HG02588 (cell line): ENCODE measurements around the gene SND1.
"Not testable (repeated sequence)": the region's sequence is repeated elsewhere in the genome, so short reads cannot be mapped to it uniquely, and the experiment has no call there.

Experiments used
- ATAC-seq: cut with Tn5 transposase; IDR thresholded peaks from one replicate; pipeline ENCODE4 v1.9.1; 2021; ENCODE audit warnings: mild to moderate bottlenecking, moderate library complexity; ENCODE audit not compliant: unreplicated experiment

The SND1 gene

DNA sequence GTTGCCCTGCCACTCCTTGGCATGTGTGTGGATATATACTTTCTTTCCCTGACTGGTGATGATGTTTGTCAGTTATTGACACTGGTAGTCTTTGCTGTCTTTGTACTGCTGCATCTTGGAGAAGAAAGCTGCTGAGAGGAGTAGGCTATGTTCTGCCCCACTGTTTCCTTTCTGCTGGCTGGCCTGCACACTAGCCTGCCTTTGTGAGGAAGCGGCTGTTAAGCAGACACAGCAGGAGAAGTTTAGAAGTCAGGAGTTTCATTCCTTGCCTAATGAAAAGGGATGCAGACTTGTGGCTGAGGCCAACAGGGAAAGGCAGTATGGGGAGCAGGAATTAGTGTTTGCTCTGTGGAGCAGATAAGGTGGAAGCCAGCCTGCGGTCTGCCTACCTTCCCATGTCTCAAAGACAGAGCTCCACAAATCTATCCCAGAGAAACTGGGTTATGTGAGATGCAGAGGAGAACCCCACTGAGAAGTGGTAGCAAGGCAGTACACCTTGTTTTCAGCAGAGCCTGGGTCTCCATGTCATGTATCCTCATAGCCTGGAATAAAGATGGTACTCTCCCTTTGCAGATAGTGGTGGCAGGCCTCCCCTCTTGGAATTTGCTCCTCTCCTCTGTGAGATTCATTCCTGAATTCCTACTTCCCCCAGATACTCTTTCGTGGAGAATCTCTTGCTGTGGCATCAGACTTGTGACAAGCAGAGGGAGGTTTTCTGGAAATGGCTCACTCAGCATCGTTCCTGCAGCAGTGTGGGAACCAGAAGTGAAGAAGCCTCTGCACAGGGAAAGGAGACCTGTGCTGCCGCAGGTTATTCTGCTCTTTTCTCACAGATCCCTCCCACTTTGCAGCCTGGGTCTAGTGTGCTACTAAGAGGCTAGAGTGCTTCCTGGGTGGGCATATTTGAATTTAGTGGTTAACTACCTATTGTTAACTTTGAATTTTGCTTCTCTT is 249.0 kb downstream of the SND1 start:
- ATAC-seq = no peak

DNA sequence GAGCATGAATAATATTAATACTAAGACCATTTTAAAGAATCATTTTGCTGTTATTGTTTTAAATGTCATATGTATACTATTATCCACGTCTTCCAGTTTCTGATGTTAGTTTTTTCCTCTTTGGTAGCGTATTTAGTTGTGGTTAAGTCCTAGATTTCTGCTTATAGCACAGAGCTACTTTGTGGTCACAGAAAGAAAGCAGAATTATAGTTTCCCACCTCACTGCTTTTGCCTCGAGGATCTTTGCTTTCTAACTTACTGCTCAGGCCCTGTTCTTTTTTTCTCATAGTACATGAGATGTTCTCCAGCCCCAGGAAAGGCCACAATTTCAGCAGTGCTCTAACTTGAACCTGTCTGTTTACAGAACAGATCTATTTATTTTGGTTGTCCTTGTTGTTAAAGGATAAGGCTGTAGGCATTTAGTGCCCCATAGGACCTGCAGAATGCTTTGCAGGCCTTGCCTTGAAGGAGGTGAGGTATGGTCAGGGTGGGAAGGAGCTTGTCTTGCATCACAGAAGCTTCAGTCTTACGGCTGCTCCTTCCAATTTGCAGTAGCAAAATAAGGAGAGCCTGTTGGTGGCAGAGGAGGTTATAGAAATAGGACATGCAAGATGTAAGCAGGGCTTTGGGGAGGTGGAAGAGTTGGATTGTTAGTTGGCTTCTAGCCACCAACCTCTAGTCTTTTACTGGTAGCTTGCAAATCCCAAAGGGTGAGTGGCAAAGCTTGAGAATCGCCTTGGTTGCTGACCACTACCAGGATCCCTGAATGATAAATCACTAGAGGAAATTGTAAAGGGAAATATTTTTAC is 250.1 kb downstream of the SND1 start:
- ATAC-seq = no peak

DNA sequence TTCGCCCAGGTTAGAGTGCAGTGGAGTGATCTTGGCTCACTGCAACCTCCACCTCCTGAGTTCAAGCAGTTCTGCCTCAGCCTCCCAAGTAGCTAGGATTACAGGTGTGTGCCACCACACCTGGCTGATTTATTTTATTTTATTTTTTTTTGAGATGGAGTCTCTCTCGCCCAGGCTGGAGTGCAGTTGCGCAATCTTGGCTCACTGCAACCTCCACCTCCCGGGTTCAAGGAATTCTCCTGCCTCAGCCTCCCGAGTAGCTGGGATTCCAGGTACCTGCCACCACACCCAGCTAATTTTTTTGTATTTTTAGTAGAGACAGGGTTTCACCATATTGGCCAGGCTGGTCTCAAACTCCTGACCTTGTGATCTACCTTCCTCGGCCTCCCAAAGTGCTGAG is 250.8 kb downstream of the SND1 start:
- ATAC-seq = not testable (repeated sequence)

GRCh38 chr7:127903892-127904669 is 252.1 kb downstream of the SND1 start:
- ATAC-seq = no peak

GRCh38 chr7:127904670-127904985 is 252.6 kb downstream of the SND1 start:
- ATAC-seq = no peak

DNA sequence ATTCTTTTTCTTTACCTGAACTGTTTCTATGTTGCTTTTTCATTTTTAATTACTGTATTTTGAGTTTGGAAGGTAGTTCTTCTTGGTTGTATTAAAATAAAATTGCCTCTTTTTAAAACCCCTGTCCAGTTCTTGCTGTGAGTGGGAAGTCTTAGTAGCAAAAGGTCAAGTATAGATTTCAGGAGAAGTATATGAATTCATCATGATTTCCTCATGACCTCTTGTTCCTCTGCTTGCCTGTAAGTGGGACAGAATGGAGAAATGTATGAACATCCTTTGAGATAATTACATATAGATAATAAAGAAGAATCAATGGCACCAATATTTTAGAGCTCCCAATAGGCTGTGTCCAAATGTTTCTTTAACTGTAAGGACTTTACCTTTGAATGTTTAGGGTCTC is 253.0 kb downstream of the SND1 start:
- no peak for ATAC-seq

GRCh38 chr7:127905491-127906330 is 253.7 kb downstream of the SND1 start:
- ATAC-seq = no peak

GRCh38 chr7:127907110-127908040 is 255.4 kb downstream of the SND1 start:
- ATAC-seq = no peak

DNA sequence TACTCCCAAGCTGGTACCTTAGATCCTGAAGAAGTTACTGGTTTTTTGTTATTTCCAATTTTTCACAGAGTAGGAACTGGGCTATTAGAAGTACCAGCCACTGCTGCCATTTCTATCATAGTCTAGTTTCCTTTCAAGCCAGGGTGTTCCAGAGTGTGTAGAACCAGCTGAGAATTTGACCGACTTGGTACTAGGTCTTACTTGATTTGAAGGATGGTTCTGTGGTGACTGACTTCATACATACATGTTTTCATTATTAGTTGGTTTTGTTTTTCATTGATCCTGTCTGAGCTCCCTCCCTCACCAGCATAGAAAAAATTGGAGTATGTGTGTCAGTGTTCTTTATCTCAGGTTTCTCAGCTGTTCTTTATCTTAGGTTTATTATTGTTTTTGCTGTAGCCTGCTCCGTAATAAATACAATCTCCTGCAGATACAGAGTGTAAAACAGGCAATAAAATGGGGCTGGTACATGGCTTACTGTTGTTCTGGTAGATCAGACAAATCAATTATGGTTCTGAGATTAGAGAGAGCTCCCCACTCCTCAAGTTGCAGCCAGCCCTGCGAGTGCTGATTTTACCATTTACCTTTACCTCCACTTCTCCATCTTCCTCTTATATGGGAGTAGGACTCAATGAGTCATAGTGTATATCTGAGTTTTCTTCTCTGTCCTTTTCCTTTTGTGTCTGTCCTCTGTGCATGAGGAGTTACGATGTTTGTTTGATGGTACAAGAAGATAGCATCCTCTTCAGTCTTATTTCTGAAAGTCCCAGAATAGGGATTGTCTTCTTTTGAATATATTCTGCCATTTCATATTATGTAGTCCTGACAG is 256.6 kb downstream of the SND1 start:
- no peak for ATAC-seq

DNA sequence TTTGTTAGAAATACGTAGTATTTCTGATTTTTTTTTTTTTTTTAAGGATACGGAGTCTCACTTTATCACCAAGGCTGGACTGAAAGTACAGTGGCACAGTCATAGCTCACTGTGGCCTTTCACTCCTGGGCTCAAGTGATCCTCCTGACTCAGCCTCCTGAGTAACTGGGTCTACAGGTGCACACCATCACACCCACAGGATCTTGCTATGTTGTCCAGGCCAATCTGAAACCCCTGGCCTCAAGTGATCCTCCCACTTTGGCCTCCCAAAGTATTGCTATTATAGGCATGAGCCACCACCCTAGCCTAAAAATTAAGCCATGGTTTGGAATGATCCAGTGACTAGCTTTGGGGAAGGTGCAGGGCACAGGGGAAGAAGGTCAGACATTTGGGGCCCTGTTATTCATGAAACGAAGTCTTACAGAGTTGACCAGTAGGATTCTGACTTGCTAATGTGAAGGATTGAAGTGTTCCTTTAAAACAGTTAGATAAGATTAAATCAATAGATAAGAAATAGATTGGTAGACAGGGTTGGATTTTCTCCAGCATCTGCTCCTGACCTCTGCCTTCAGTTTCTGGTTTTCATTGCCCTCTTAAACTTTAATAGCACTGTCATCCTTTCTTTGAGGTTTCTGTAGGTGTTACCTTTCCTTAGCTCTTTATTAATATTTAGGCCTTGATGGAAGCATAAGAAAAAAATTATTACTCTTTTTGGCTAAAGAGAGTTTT is 257.6 kb downstream of the SND1 start:
- no peak for ATAC-seq

DNA sequence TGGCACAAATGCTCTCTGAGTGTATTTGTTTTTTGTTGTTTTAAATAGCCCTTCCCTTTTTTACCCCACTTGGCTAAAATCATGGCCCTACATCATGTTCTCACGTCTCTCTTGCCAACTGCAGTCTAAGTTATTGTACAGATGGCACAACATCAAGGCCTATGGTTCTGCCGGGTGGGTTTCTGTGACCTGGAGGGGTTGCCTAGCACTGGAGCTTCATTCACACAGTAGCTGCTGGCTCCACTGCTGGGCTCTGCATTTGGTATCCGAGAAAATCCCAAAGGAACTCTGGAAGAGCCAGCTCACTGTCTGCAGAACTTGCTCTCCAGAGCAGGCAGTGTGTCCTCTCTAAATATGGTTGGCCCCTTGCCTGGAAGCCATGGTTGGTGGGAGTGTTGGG is 258.7 kb downstream of the SND1 start:
- no peak for ATAC-seq

DNA sequence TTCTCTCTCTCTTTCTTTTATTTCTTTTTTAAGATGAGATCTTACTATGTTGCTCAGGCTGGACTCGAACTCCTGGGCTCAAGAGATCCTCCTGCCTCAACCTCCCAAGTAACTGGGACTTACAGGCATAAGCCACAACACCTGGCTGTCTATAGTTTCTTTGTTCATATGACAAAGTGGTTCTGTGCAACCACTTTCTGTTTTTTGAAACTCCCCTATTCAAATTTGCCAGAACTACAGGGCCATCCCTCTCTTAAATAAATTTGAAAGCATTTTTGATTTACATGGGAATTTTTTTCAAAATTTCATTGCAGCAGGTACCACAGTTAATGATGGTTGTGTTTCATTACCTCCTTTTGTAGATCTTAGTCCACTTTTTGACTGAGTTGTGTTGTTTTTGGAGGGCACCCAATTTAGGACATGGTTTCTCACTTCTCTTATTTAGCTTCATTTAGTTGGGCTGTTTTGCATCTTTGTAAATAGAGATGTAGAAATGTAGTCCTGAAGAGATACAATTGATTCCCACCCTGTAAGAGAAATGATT is 260.0 kb downstream of the SND1 start:
- peak; percentile 86 for ATAC-seq

DNA sequence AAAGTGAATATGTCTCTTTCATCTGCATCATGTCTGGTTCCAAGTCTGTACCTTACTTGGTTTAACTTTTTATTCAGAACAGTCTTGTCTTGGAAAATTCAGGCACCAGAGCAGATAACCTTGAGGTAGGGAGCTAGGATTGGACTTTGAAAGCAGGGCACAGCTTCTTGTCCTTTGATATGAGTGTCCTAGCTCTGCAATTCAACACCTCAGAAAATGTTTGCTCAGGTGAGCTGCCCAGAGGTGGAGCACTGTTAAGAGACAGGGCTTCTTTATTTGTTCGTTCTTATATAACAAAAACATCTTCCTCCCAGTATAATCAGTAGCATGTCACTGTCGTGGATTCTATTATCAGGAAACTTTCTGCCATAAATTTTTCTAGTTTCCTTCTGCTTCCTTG is 260.9 kb downstream of the SND1 start:
- ATAC-seq = no peak

DNA sequence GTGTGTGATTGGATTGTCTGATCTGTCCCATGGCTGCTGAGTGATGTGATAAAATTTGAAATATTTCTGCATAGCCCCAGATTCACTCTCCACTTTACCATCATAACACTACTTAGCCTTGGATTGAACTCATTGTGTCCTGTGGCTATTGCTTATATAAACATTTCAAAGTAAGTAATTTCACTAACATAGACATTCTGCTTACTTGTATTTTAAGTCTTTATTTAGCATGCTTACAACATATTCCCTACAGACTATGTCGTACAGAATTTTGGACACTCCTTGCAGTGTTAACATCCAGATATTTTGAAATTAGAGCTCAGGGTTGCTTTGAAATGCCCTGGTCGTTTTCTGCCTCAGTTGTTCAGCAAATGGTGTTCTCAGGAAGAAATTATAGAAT is 261.7 kb downstream of the SND1 start:
- no peak for ATAC-seq

DNA sequence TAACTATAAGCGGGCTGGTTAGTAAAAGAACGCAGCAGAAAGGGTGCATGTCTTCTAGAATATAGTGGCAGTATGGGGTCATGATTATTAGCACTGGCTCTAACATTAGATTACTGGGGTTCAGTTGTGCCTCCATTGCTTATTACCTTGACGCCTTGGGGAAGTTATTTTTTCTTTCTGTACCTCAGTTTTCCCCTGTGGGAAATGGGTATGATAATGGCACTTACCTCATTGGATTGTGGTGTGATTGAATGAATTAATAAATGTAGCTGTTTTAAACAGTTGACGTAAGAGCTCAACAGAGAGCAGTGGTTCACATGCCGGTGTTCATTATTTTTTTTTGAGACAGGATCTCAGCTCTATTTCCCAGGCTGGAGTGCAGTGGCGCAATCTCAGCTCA is 262.7 kb downstream of the SND1 start:
- no peak for ATAC-seq

DNA sequence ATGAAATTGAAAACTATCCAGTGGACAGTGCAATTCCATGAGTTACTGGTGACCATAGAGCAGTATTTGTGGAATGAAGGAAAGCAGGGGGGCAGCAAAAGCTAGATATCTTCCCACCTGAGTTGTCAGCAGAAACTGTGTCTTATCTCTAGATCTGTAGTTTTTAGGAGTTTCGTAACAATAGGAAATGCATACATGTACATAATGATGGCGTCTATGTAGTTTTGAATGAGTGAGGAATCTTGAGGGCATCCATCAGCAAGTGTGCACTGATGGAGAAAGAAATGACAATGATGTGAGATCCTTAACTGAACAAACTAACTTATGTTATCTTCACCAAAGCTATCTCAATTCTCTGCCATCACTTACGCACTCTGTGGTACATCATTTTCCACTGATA is 264.7 kb downstream of the SND1 start:
- ATAC-seq = no peak

- ATAC-seq = no peak
Measured at GRCh38 chr7:127918130-127918529, 266.1 kb downstream of the SND1 start.
